Esophagus squamous epithelium (tissue), 5 donors: ENCODE results near the gene BMF. TPM values are rescaled to one million over a fixed set of nuclear protein-coding genes. Genes with fewer than 3 reads are reported as not detected.

Experiments
- DNase-seq: peaks from one replicate; lab custom pipeline; 2025; lab: John Stamatoyannopoulos, UW
- H3K27ac ChIP-seq, 4 donors: fragments of 200-600 bp; sonication (generic); one replicate each; pipeline ENCODE4 v1.5.1; 2016 to 2019; ENCODE audit warnings: mild to moderate bottlenecking in 1 of 4
- H3K27me3 ChIP-seq, 4 donors: fragments of 200-600 bp; sonication (generic); 1 replicate in 3 of 4; 2 replicates in 1 of 4; pipeline versions ENCODE4 v1.5.1 to v1.6.0; 2017 to 2021; ENCODE audit warnings: antibody characterized with exemption in 1 of 4
- H3K36me3 ChIP-seq, 3 donors: fragments of 200-600 bp; sonication (generic); one replicate each; pipeline ENCODE4 v1.5.1; 2016 to 2019
- H3K4me1 ChIP-seq, 3 donors: fragments of 200-600 bp; sonication (generic); one replicate each; pipeline ENCODE4 v1.5.1; 2017 to 2019
- H3K4me3 ChIP-seq, 4 donors: fragments of 200-600 bp; sonication (generic); 1 replicate in 3 of 4; 2 replicates in 1 of 4; pipeline ENCODE4 v1.5.1; 2016 to 2019; ENCODE audit warnings: mild to moderate bottlenecking in 2 of 4, moderate library complexity in 1 of 4
- H3K9me3 ChIP-seq, 3 donors: fragments of 200-600 bp; sonication (generic); one replicate each; pipeline ENCODE4 v1.5.1; 2016 to 2019
- POLR2A ChIP-seq, 4 donors: fragments of 450-650 bp; IDR thresholded peaks; one replicate each; pipeline ENCODE4 v1.6.1; 2017; ENCODE audit warnings: antibody characterized with exemption in 4 of 4, mild to moderate bottlenecking in 4 of 4, moderate library complexity in 3 of 4
- WGBS, 2 donors: methylation state at CpG; one replicate each; pipeline ENCODE4 v1.1.5; 2018; 5-methylcytosine and 5-hydroxymethylcytosine counted together
- intact Hi-C: fragments of 100-400 bp; cut with DNase I; formaldehyde crosslinking; loops from one replicate; pipeline ENCODE4 v1.15.0; 2022
- total RNA-seq, 4 donors: library from RNA; depleted of rRNA; stranded (reverse); fragments of >200 nt; gene quantifications; one replicate each; pipeline ENCODE4 v1.1.0, GENCODE V29; 2016
- TF ChIP-seq, protein P1 (sequence below), 6 experiments: fragments of 450-650 bp in 4 of 6; fragments of 200-600 bp in 2 of 6; sonication (generic) in 2 of 6; IDR thresholded peaks; one replicate each; pipeline ENCODE4 v1.5.1; 2016 to 2019; ENCODE audit warnings: antibody characterized with exemption in 6 of 6, mild to moderate bottlenecking in 4 of 6, moderate library complexity in 4 of 6
- donor health status: DM: yes; HTN: yes; CAD: no.

Gene BMF
- total RNA-seq, 4 donors from 2014 or later: 0.31 to 4.4 (median 1.4) TPM

DNA sequence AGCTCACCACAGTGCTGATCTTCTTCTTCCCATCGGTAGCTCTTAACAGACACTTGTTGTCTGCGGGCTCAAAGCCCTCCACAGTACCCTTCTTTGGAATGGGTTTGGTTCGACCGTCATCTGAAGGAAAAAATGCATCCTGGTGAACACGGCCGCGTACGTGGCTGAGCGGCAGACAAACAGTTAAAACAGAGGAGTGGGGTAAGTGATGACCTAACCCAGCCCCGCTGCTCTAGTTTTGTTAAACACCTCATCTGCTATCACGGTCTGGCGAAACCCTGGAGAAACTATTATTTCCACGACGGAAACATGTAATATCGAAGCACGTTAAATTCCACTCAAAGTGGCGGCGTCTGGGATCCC, 70.4 kb downstream of the BMF start:
- TF ChIP-seq POLR2A (IDR thresholded peaks at IDR 0.05): no peak
- TF ChIP-seq, protein P1, sequence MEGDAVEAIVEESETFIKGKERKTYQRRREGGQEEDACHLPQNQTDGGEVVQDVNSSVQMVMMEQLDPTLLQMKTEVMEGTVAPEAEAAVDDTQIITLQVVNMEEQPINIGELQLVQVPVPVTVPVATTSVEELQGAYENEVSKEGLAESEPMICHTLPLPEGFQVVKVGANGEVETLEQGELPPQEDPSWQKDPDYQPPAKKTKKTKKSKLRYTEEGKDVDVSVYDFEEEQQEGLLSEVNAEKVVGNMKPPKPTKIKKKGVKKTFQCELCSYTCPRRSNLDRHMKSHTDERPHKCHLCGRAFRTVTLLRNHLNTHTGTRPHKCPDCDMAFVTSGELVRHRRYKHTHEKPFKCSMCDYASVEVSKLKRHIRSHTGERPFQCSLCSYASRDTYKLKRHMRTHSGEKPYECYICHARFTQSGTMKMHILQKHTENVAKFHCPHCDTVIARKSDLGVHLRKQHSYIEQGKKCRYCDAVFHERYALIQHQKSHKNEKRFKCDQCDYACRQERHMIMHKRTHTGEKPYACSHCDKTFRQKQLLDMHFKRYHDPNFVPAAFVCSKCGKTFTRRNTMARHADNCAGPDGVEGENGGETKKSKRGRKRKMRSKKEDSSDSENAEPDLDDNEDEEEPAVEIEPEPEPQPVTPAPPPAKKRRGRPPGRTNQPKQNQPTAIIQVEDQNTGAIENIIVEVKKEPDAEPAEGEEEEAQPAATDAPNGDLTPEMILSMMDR (IDR thresholded peaks at IDR 0.05): no peak
- WGBS, 2 donors: 2% methylated on average over 13 to 18 of the region's 18 CpGs
- peak overlapping the region; percentile 87 to 92 (median 90) for H3K4me3 ChIP-seq
- no peak for DNase-seq
- H3K9me3 ChIP-seq: no peaks in the 10 kb centered on the region
- intact Hi-C loops: no loop called here
- peaks cover 4 to 39% (median 11%) of the 10 kb centered on the region in 3 donors for H3K4me1 ChIP-seq
- peak overlapping the region; percentile 96 to 97 (median 97) for H3K27ac ChIP-seq
- H3K36me3 ChIP-seq: peaks cover 5 to 41% (median 37%) of the 10 kb centered on the region in 3 donors
- H3K27me3 ChIP-seq: no peaks in the 10 kb centered on the region

Other genes starting within 250 kb of the BMF start
- gene GPR176, start 188.6 kb downstream of the BMF start, total RNA-seq: 1 to 10 TPM in 3 of 4 donors, not detected in 1; 1.1 to 5.0 (median 4.0) TPM
- gene EIF2AK4, start 174.8 kb downstream of the BMF start, total RNA-seq: 10 to 100 TPM; 18.1 to 29.8 (median 24.0) TPM
- 100 to 1,000 TPM; 177 to 369 (median 237) TPM for gene SRP14, start 69.7 kb downstream of the BMF start, total RNA-seq
- 10 to 100 TPM in 1 of 4 donors, 1 to 10 TPM in 3; 4.1 to 22.3 (median 7.4) TPM for gene BUB1B, start 52.2 kb upstream of the BMF start, total RNA-seq
- gene PAK6, start 130.2 kb upstream of the BMF start, total RNA-seq: 10 to 100 TPM; 31.5 to 53.5 (median 37.2) TPM
- gene ANKRD63, start 174.2 kb upstream of the BMF start, total RNA-seq: not detected
- 10 to 100 TPM in 3 of 4 donors, 1 to 10 TPM in 1; 6.1 to 15.9 (median 10.4) TPM for gene PLCB2, start 199.1 kb upstream of the BMF start, total RNA-seq
- gene INAFM2, start 214.8 kb upstream of the BMF start, total RNA-seq: 10 to 100 TPM in 1 of 4 donors, 1 to 10 TPM in 3; 4.7 to 10.1 (median 8.1) TPM
- 10 to 100 TPM in 3 of 4 donors, 1 to 10 TPM in 1; 5.4 to 34.4 (median 15.0) TPM for gene CCDC9B, start 232.1 kb upstream of the BMF start, total RNA-seq
- not detected for gene PHGR1, start 242.2 kb upstream of the BMF start, total RNA-seq
- gene DISP2, start 249.3 kb upstream of the BMF start, total RNA-seq: under 1 TPM in 2 of 4 donors, not detected in 2; under 0.01 TPM